ENCODE measurements around the gene PIP5KL1.

GRCh38 chr9:127954831-127955293 lies 24.3 kb upstream of the PIP5KL1 start:
- TF ChIP-seq, protein P1, sequence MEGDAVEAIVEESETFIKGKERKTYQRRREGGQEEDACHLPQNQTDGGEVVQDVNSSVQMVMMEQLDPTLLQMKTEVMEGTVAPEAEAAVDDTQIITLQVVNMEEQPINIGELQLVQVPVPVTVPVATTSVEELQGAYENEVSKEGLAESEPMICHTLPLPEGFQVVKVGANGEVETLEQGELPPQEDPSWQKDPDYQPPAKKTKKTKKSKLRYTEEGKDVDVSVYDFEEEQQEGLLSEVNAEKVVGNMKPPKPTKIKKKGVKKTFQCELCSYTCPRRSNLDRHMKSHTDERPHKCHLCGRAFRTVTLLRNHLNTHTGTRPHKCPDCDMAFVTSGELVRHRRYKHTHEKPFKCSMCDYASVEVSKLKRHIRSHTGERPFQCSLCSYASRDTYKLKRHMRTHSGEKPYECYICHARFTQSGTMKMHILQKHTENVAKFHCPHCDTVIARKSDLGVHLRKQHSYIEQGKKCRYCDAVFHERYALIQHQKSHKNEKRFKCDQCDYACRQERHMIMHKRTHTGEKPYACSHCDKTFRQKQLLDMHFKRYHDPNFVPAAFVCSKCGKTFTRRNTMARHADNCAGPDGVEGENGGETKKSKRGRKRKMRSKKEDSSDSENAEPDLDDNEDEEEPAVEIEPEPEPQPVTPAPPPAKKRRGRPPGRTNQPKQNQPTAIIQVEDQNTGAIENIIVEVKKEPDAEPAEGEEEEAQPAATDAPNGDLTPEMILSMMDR (conservative IDR thresholded peaks at IDR 0.05; ENCODE audit: low read depth, low read length) = no peak
- TF ChIP-seq EZH2 (IDR thresholded peaks at IDR 0.05; ENCODE audit: low read length, unreplicated experiment) = no peak
- TF ChIP-seq EZH2phosphoT487 (IDR thresholded peaks at IDR 0.05; ENCODE audit: borderline replicate concordance, low read length) = no peak
